Osteoblast (primary cell): ENCODE data around the gene DDN. TPM values are rescaled to one million over a fixed set of nuclear protein-coding genes. Genes with fewer than 3 reads are reported as not detected.

Source experiments
- DNase-seq: peaks from one replicate; pipeline ENCODE4 v3.0.0; 2011; ENCODE audit warnings: low spot score, mixed read lengths; ENCODE audit not compliant: insufficient read length; ENCODE audit errors: missing footprints
- H2AFZ ChIP-seq: 2 replicates; pipeline ENCODE4 v1.6.0; 2011; ENCODE audit warnings: mild to moderate bottlenecking, low read length
- H3K27ac ChIP-seq: 2 replicates; pipeline ENCODE4 v1.5.1; 2011; ENCODE audit warnings: mild to moderate bottlenecking, low read depth, low read length, moderate library complexity
- H3K27me3 ChIP-seq: 2 replicates; pipeline ENCODE4 v1.6.0; 2012; ENCODE audit warnings: mild to moderate bottlenecking, control low read depth, inconsistent platforms, low read length, moderate library complexity; ENCODE audit not compliant: insufficient read depth
- H3K36me3 ChIP-seq: 2 replicates; pipeline ENCODE4 v1.5.1; 2011; ENCODE audit warnings: mild to moderate bottlenecking, low read length, control low read depth, moderate library complexity; ENCODE audit not compliant: insufficient read depth
- H3K4me1 ChIP-seq: 2 replicates; pipeline ENCODE4 v1.5.1; 2011; ENCODE audit warnings: mild to moderate bottlenecking, low read length, control low read depth, moderate library complexity; ENCODE audit not compliant: insufficient read depth
- H3K4me2 ChIP-seq: 2 replicates; pipeline ENCODE4 v1.6.0; 2011; ENCODE audit warnings: mild to moderate bottlenecking, low read length; ENCODE audit not compliant: insufficient read depth
- H3K4me3 ChIP-seq: fragments of 200-600 bp; sonication (generic); 3 replicates; pipeline ENCODE4 v1.5.1; 2012; ENCODE audit warnings: mild to moderate bottlenecking, low read length, inconsistent platforms; ENCODE audit not compliant: insufficient read depth
- H3K79me2 ChIP-seq: 2 replicates; pipeline ENCODE4 v1.6.0; 2012; ENCODE audit warnings: mild to moderate bottlenecking, low read length, control low read depth, inconsistent platforms; ENCODE audit not compliant: insufficient read depth
- H3K9me3 ChIP-seq: 2 replicates; pipeline ENCODE4 v1.5.1; 2011; ENCODE audit warnings: low read depth, low read length, control low read depth
- H4K20me1 ChIP-seq: 2 replicates; pipeline ENCODE4 v1.6.0; 2012; ENCODE audit warnings: mild to moderate bottlenecking, low read length, control low read depth; ENCODE audit not compliant: insufficient read depth
- CTCF ChIP-seq: IDR thresholded peaks from 2 replicates; pipeline ENCODE4 v1.5.1; 2011; ENCODE audit warnings: mild to moderate bottlenecking, low read depth, low read length, moderate library complexity; ENCODE audit errors: extremely low read depth
- total RNA-seq: library from RNA; depleted of rRNA; stranded (reverse); fragments of >200 nt; gene quantifications from 2 replicates; pipeline ENCODE4 v1.2.3, GENCODE V29; 2012

The DDN gene
- total RNA-seq, 1 donor, result under 0.01 TPM

- H2AFZ ChIP-seq, result no peak overlapping the region
- peaks cover 82% of the 10 kb centered on the region for H3K36me3 ChIP-seq
- H3K4me2 ChIP-seq, result no peak overlapping the region
- no peak overlapping the region for H3K27ac ChIP-seq
- peak; percentile 63 for DNase-seq
- no peak overlapping the region for H3K4me3 ChIP-seq
- peaks cover 6% of the 10 kb centered on the region for H3K79me2 ChIP-seq
- no peaks in the 10 kb centered on the region for H3K27me3 ChIP-seq
- TF ChIP-seq CTCF, result no peak
- H4K20me1 ChIP-seq, result peaks cover 31% of the 10 kb centered on the region
- H3K9me3 ChIP-seq, result no peaks in the 10 kb centered on the region
- H3K4me1 ChIP-seq, result no peaks in the 10 kb centered on the region
Measured at GRCh38 chr12:49037111-49037946, 38.2 kb upstream of the DDN start.

GRCh38 chr12:49036029-49036428, 36.9 kb upstream of the DDN start:
- Histone ChIP-seq H3K79me2 (peaks cover 6% of the 10 kb centered on the region), H3K4me1 (no peaks in the 10 kb centered on the region), H3K27me3 (no peaks in the 10 kb centered on the region), H3K27ac (no peak overlapping the region), H3K36me3 (peaks cover 87% of the 10 kb centered on the region), H3K9me3 (no peaks in the 10 kb centered on the region), H3K4me3 (no peak overlapping the region), H3K4me2 (no peak overlapping the region), H2AFZ (no peak overlapping the region), H4K20me1 (peaks cover 26% of the 10 kb centered on the region)
- DNase-seq, result peak; percentile 1
- TF ChIP-seq CTCF, result no peak

- Histone ChIP-seq H3K9me3 (no peaks in the 10 kb centered on the region), H4K20me1 (peaks cover 26% of the 10 kb centered on the region), H3K79me2 (peaks cover 9% of the 10 kb centered on the region), H3K27me3 (no peaks in the 10 kb centered on the region), H3K4me2 (no peak overlapping the region), H3K4me1 (no peaks in the 10 kb centered on the region), H3K27ac (no peak overlapping the region), H2AFZ (no peak overlapping the region), H3K36me3 (peaks cover 84% of the 10 kb centered on the region), H3K4me3 (no peak overlapping the region)
- no peak for TF ChIP-seq CTCF
- peak; percentile 75 for DNase-seq
Measured at GRCh38 chr12:49034286-49034622, 35.1 kb upstream of the DDN start.

- Histone ChIP-seq H3K4me3 (no peak overlapping the region), H3K9me3 (no peaks in the 10 kb centered on the region), H2AFZ (no peak overlapping the region), H3K36me3 (peaks cover 84% of the 10 kb centered on the region), H4K20me1 (peaks cover 26% of the 10 kb centered on the region), H3K4me2 (no peak overlapping the region), H3K27me3 (no peaks in the 10 kb centered on the region), H3K79me2 (peaks cover 10% of the 10 kb centered on the region), H3K27ac (no peak overlapping the region), H3K4me1 (no peaks in the 10 kb centered on the region)
- no peak for TF ChIP-seq CTCF
- peak; percentile 3 for DNase-seq
Measured at GRCh38 chr12:49033611-49034285, 34.6 kb upstream of the DDN start.
